Calu3 (cell line): ENCODE data around the gene SRL. TPM values are rescaled to one million over a fixed set of nuclear protein-coding genes. Genes with fewer than 3 reads are reported as not detected.

Source experiments
- BruUV-seq: library from RNA; stranded (reverse); fragments of 400-500 nt; replicated peaks from 2 replicates; lab custom pipeline; 2021; lab: Mats Ljungman, UMichigan
- CTCF ChIA-PET: fragments of 300-600 bp; sonication (Branson Sonifier 250); formaldehyde crosslinking; loops from one replicate; lab custom pipeline; 2022; ENCODE audit warnings: antibody characterized with exemption; lab: Charles Lee
- DNase-seq: peaks from one replicate; pipeline ENCODE4 v3.0.0; 2022
- H3K27ac Mint-ChIP-seq: one replicate; pipeline ENCODE4 v1.8.0; 2022; ENCODE audit warnings: mixed read lengths; ENCODE audit not compliant: unreplicated experiment
- H3K27me3 Mint-ChIP-seq: one replicate; pipeline ENCODE4 v1.8.0; 2022; ENCODE audit warnings: mixed read lengths; ENCODE audit not compliant: unreplicated experiment
- H3K36me3 Mint-ChIP-seq: one replicate; pipeline ENCODE4 v1.8.0; 2022; ENCODE audit warnings: mild to moderate bottlenecking, moderate library complexity, mixed read lengths; ENCODE audit not compliant: insufficient read depth, unreplicated experiment
- H3K4me1 Mint-ChIP-seq: one replicate; pipeline ENCODE4 v1.8.0; 2022; ENCODE audit warnings: mild to moderate bottlenecking, low read depth, mixed read lengths; ENCODE audit not compliant: unreplicated experiment
- H3K4me3 Mint-ChIP-seq: one replicate; pipeline ENCODE4 v1.8.0; 2022; ENCODE audit warnings: mild to moderate bottlenecking, low read depth, moderate library complexity, mixed read lengths; ENCODE audit not compliant: unreplicated experiment
- H3K9me3 Mint-ChIP-seq: one replicate; pipeline ENCODE4 v1.8.0; 2022; ENCODE audit warnings: low read depth, mixed read lengths; ENCODE audit not compliant: unreplicated experiment
- intact Hi-C: fragments of 100-400 bp; cut with micrococcal nuclease; formaldehyde crosslinking; loops from one replicate; pipeline ENCODE4 v1.10.0; 2022; ENCODE audit not compliant: unreplicated experiment
- total RNA-seq: library from RNA; stranded (reverse); gene quantifications from 2 replicates; pipeline ENCODE4 v1.2.3, GENCODE V29; 2022
- TF ChIP-seq, protein P1 (sequence below): fragments of 200-600 bp; IDR thresholded peaks from one replicate; pipeline ENCODE4 v1.8.0; 2022; ENCODE audit warnings: antibody characterized with exemption; ENCODE audit not compliant: unreplicated experiment

Gene SRL
- total RNA-seq, 1 experiment from 2014 or later, result not detected

DNA sequence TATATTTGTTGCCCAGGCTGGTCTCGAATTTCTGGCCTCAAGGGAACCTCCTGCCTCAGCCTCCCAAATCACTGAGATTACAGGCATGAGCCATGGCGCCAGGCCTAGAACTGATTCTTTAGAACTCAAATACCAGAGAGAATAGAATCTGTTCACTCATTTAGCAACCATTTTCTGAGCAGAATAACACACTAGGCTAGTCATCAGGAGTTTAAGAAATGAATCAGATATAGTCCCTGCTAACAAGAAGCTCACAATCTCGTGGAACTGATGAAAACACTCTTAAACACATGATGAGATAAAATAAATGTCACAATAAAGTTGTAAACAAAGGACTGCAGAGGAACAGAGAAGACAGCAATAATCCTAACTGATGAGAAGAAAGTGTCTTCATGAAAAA, 69.8 kb downstream of the SRL start:
- intact Hi-C loops, result no loop called here
- H3K27ac Mint-ChIP-seq, result no peak overlapping the region
- CTCF ChIA-PET, result interaction anchor here (0.7 kb wide), 1 partner anchor 170 kb away, joined by 8 read pairs; no protein-coding TSS in a partner anchor
- peaks cover 1% of the 10 kb centered on the region for H3K4me1 Mint-ChIP-seq
- BruUV-seq, result no TSS peak
- TF ChIP-seq, protein P1, sequence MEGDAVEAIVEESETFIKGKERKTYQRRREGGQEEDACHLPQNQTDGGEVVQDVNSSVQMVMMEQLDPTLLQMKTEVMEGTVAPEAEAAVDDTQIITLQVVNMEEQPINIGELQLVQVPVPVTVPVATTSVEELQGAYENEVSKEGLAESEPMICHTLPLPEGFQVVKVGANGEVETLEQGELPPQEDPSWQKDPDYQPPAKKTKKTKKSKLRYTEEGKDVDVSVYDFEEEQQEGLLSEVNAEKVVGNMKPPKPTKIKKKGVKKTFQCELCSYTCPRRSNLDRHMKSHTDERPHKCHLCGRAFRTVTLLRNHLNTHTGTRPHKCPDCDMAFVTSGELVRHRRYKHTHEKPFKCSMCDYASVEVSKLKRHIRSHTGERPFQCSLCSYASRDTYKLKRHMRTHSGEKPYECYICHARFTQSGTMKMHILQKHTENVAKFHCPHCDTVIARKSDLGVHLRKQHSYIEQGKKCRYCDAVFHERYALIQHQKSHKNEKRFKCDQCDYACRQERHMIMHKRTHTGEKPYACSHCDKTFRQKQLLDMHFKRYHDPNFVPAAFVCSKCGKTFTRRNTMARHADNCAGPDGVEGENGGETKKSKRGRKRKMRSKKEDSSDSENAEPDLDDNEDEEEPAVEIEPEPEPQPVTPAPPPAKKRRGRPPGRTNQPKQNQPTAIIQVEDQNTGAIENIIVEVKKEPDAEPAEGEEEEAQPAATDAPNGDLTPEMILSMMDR, result no peak
- DNase-seq, result no peak
- no peaks in the 10 kb centered on the region for H3K9me3 Mint-ChIP-seq
- H3K27me3 Mint-ChIP-seq, result no peaks in the 10 kb centered on the region
- peaks cover 4% of the 10 kb centered on the region for H3K36me3 Mint-ChIP-seq
- no peak overlapping the region for H3K4me3 Mint-ChIP-seq

DNA sequence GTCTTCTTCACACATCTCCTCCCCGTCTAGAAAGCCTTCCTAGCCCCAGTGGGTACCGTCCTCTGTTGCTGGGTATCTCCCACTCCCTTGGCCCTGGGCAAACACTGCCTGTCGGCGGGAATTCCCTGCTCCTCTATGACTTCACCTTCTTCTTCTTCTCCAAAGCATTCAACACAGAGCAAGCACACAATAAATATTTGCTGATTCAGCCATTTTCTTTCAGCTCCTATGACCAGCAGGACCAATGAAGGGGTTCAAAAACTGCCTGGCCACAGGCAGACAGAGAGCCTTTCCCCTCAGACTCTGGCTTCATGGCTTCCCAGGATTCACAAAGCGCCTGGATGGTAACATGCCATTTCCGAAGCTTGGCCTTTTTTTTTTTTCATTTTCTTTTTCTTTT, 72.5 kb downstream of the SRL start:
- TF ChIP-seq, protein P1, result no peak
- no TSS peak for BruUV-seq
- peaks cover 4% of the 10 kb centered on the region for H3K36me3 Mint-ChIP-seq
- DNase-seq, result no peak
- CTCF ChIA-PET, result no interaction called here
- no peaks in the 10 kb centered on the region for H3K27me3 Mint-ChIP-seq
- intact Hi-C loops, result no loop called here
- H3K9me3 Mint-ChIP-seq, result no peaks in the 10 kb centered on the region
- no peak overlapping the region for H3K27ac Mint-ChIP-seq
- H3K4me3 Mint-ChIP-seq, result no peak overlapping the region
- H3K4me1 Mint-ChIP-seq, result no peaks in the 10 kb centered on the region

DNA sequence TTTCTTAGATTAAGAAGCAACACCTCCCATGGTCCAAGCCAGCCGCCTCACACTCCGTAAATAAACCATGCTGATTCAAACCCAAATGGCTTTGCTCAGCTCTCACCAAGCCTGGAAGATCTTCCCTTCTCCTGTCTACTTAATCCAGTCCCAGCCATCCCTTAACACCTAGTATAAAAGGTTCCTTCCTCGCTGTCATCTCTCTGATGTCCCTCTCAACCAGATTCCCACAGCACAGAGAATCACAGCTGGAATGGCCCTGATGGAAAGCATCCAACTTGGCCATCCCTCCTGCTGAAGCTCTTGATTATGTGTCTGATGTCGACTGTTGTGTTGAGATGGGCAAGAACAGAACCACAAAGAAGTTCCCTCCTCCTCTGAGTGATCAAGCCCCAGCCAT, 75.1 kb downstream of the SRL start:
- DNase-seq, result no peak
- H3K27ac Mint-ChIP-seq, result no peak overlapping the region
- H3K27me3 Mint-ChIP-seq, result no peaks in the 10 kb centered on the region
- intact Hi-C loops, result no loop called here
- H3K4me3 Mint-ChIP-seq, result no peak overlapping the region
- no TSS peak for BruUV-seq
- H3K4me1 Mint-ChIP-seq, result no peaks in the 10 kb centered on the region
- H3K36me3 Mint-ChIP-seq, result peaks cover 4% of the 10 kb centered on the region
- CTCF ChIA-PET, result interaction anchor here (0.6 kb wide), 1 partner anchor 108 kb away, joined by 6 read pairs; no protein-coding TSS in a partner anchor
- TF ChIP-seq, protein P1, result no peak
- H3K9me3 Mint-ChIP-seq, result no peaks in the 10 kb centered on the region

DNA sequence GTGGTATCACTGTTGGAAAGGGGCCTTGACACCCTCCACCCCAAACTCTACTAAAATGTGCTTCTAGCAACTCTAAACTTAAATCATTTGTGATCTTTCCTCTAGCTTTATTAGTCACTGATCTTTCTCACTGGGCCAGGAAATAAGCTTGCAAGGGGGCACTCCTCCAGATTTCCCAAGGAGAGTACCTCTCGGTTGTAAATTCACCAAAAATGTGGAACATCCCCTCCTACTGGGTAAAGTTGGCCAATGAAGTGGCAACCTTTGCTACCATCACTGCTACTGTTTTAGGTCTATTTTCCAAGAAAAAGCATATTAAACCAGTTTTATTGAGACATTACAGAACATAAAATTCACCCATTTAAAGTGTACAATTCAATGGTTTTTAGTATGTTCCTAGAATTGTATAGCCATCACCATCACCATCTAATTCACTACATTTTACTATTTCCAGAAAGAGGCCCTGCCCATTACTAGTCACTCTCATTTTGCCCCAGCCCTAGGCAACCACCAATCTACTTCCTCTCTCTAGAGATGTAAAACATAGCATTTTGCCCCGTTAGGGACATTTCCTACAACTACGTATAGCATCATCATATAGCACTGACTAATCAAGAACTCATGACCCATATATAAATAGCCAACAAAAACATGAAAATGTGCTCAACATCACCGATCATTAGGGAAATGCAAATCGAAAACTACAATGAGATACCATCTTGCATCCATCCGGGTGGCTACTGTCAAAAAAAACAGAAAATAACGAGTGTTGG, 81.0 kb downstream of the SRL start:
- TF ChIP-seq, protein P1, result no peak
- CTCF ChIA-PET, result interaction anchor here (1.5 kb wide), 1 partner anchor 53 kb away, joined by 3 read pairs; no protein-coding TSS in a partner anchor
- no TSS peak for BruUV-seq
- Mint-ChIP-seq H3K4me1 (no peaks in the 10 kb centered on the region), H3K9me3 (no peaks in the 10 kb centered on the region), H3K27me3 (peaks cover 30% of the 10 kb centered on the region), H3K36me3 (no peaks in the 10 kb centered on the region), H3K27ac (no peak overlapping the region), H3K4me3 (no peak overlapping the region)
- intact Hi-C loops, result no loop called here
- no peak for DNase-seq
